HG03025 (cell line): Measurements from ENCODE around the gene CD70.
A peak's percentile ranks its signal among the peaks of the same experiment; 100 is the strongest.
"Not testable (repeated sequence)": the region's sequence is repeated elsewhere in the genome, so short reads cannot be mapped to it uniquely, and the experiment has no call there.

ENCODE experiments used
- ATAC-seq: cut with Tn5 transposase; IDR thresholded peaks from one replicate; pipeline ENCODE4 v1.9.1; 2021; ENCODE audit warnings: mild to moderate bottlenecking, moderate library complexity; ENCODE audit not compliant: unreplicated experiment, low FRiP score

CD70 gene

GRCh38 chr19:6598254-6598892 is 7.4 kb upstream of the CD70 start:
- ATAC-seq, result not testable (repeated sequence)

GRCh38 chr19:6597471-6598253 is 6.7 kb upstream of the CD70 start:
- ATAC-seq, result not testable (repeated sequence)

GRCh38 chr19:6596621-6597020 is 5.7 kb upstream of the CD70 start:
- ATAC-seq, result no peak

GRCh38 chr19:6593651-6594416 is 2.9 kb upstream of the CD70 start:
- ATAC-seq, result no peak

GRCh38 chr19:6590258-6590826 is 608 bp downstream of the CD70 start:
- ATAC-seq, result no peak

GRCh38 chr19:6589711-6590257 is 1.2 kb downstream of the CD70 start:
- ATAC-seq, result no peak

GRCh38 chr19:6588508-6589345 is 2.2 kb downstream of the CD70 start:
- ATAC-seq, result no peak

- no peak for ATAC-seq
Measured at GRCh38 chr19:6587998-6588507, 2.9 kb downstream of the CD70 start.

GRCh38 chr19:6587093-6587820 is 3.7 kb downstream of the CD70 start:
- no peak for ATAC-seq

GRCh38 chr19:6586726-6587092 is 4.2 kb downstream of the CD70 start:
- no peak for ATAC-seq

GRCh38 chr19:6586056-6586455 is 4.9 kb downstream of the CD70 start:
- ATAC-seq, result no peak

- not testable (repeated sequence) for ATAC-seq
Measured at GRCh38 chr19:6582515-6583484, 8.2 kb downstream of the CD70 start.

GRCh38 chr19:6580313-6580712 is 10.6 kb downstream of the CD70 start:
- ATAC-seq, result no peak

GRCh38 chr19:6579450-6580178 is 11.3 kb downstream of the CD70 start:
- ATAC-seq, result no peak

- ATAC-seq, result peak; percentile 67
Measured at GRCh38 chr19:6577476-6578125, 13.3 kb downstream of the CD70 start.

- no peak for ATAC-seq
Measured at GRCh38 chr19:6576869-6577475, 14.0 kb downstream of the CD70 start.
